GM19328 (cell line): ENCODE measurements around the gene ADCY10.
"Not testable (repeated sequence)": the region's sequence is repeated elsewhere in the genome, so short reads cannot be mapped to it uniquely, and the experiment has no call there.

ENCODE experiments used
- ATAC-seq: cut with Tn5 transposase; IDR thresholded peaks from one replicate; pipeline ENCODE4 v1.9.1; 2021; ENCODE audit warnings: mild to moderate bottlenecking, moderate library complexity; ENCODE audit not compliant: unreplicated experiment

Gene ADCY10

GRCh38 chr1:167882376-167882775 is 31.6 kb downstream of the ADCY10 start:
- no peak for ATAC-seq

DNA sequence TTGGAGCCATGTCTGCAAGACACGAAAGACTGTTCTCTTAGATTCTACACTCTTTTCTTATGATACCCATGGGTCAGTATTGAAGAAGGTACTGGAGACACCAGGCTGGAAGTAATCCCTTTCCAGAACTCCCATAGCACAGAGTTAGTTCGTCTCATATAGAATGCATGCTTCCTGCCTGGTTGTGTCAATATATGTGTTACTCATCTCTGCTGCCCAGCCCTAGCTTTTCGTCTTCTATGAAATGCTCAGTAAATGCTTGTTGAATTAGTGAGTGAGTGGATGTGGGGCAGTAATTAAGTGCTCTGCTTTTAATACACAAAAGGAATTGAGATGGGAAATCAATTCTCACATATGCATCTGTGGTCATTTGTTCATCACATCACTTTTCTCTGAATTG is 32.1 kb downstream of the ADCY10 start:
- ATAC-seq: no peak

- no peak for ATAC-seq
These were observed 32.9 kb downstream of the ADCY10 start for GRCh38 chr1:167881069-167881468.

DNA sequence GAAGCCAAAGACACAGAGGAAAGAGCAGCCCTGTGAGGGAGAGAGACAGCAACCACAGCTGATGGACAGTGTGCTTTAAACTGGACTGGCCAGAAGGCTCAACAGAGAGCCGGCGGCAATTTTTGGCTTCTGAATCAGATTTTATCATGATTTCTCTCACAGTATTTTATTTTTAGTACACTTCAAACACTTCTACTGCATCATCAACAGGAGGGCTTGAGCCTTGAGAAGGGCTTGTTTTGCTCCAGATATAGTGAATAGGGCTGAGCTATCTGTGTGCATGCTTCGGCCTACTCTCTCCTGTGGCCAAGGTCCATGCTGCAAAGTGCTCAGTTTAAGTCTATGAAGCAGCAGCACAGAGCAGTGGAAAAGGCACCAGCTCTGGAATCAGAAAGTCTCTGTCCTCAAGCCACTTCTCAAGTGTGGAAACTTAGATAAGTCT is 33.3 kb downstream of the ADCY10 start:
- ATAC-seq: no peak

GRCh38 chr1:167879508-167879907 is 34.4 kb downstream of the ADCY10 start:
- ATAC-seq: no peak

GRCh38 chr1:167878372-167879160 is 35.4 kb downstream of the ADCY10 start:
- no peak for ATAC-seq

GRCh38 chr1:167876597-167877175 is 37.2 kb downstream of the ADCY10 start:
- ATAC-seq: no peak

DNA sequence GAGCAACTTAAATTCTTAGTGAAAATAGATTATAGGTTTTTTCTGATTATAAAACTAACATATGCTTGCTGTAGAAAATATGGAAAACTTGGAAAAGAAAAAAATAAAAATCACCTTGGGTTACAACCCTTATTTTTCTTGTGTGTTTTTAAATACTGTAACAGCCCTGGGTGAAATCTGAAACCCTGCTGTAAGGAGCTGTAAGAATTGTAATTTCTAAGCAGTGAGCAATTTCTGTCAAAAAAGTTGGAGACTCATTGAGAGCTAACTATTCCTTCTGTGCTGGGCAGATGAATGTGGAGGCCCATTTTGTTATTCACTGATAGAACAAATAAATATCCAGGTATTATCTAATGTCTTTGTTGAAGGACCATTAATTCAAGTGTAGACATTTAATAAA is 42.6 kb downstream of the ADCY10 start:
- ATAC-seq: no peak

DNA sequence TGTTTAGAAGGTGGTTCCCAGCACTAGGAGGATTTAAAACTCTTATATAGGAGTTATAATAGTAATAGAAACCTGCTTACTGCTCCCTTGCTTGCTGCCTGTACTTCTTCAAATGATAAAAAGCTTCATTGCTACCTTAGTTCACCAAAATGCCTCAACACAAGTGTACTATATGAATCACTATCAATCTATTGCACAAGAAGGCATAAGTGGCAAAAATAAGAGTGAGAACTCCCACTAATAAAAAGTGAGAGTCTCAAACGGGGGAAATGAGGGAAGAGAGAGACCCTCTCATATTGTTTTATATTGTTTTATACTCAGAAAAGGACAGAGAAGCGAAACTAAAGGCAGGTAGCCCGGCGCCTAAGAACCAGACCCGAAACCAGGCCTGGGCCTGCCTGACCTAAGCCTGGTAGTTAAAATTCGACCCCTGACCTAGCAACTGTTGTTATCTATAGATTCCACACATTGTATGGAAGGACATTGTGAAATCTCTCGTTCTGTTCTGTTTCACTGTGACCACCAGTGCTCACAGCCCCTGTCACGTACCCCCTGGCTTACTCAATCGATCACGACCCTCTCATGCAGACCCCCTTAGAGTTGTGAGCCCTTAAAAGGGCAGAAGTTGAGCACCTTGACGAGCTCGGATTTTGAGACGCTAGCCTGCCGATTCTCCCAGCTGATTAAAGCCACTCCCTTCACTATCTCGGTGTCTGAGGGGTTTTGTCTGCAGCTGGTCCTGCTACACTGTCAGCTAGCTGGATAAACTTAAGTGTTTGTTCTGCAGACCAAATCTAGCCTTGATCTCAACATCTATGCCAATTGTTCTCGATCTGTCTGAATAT is 44.6 kb downstream of the ADCY10 start:
- ATAC-seq: not testable (repeated sequence)

GRCh38 chr1:167866739-167867414 is 47.1 kb downstream of the ADCY10 start:
- ATAC-seq: not testable (repeated sequence)

DNA sequence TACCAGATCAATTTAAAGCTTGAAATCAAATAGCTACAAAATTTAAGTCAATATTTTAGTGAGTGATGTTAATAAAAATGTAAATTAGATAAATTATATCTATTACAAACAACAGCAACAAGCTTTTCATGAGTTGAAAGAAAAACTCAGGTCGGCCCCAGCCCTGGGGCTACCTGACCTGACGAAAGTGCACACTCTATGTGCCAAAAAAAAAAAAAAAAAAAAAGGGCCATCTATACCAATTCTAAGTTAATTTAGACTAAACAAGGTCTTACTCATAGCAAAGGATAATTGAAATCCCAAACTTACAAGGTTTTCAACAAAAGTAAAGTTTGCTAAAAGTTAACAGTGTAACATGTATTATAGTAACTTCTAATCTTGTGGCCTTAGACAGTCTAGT is 47.6 kb downstream of the ADCY10 start:
- ATAC-seq: not testable (repeated sequence)

DNA sequence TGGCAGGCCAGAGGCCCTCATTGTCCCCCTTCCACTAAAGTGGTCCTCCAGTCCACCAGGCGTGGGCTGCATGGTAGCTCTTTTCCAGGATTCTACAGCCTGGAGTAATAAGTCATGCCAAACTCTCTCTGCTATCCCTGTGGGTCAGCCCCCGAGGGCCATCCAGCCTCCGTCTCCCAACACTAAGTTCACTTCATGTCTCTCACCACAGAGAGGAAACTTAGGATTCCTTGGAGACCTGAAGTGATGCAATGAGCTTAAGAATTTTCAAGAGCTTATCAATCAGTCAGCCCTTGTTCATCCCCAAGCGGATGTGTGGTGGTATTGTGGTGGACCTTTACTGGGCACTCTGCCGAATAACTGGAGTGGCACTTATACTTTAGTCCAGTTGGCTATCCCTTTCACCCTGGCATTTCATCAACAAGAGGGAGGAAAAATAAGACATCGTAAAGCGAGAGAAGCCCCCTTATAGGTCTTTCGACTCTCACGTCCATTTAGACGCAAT is 48.1 kb downstream of the ADCY10 start:
- not testable (repeated sequence) for ATAC-seq

DNA sequence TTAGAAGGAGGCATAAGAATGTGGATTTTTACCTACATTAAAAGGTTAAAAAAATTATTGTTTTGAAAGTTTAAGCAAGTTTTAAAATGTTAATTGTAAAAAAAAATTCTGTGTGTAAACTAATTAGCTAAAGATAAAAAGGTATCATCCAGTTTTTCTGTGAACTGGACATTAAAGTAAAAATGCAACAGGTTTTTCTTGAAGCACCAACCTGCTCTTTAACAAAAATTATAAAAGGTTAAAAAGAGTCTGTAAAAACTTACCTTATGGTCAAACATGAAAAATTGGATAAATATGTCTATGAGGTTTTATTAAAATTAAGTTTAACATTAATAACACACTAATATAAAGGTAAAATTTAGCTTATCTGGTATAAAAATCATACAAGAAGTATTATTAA is 48.7 kb downstream of the ADCY10 start:
- not testable (repeated sequence) for ATAC-seq

GRCh38 chr1:167864392-167865032 is 49.4 kb downstream of the ADCY10 start:
- no peak for ATAC-seq

- no peak for ATAC-seq
These were observed 50.0 kb downstream of the ADCY10 start for GRCh38 chr1:167863921-167864279.

DNA sequence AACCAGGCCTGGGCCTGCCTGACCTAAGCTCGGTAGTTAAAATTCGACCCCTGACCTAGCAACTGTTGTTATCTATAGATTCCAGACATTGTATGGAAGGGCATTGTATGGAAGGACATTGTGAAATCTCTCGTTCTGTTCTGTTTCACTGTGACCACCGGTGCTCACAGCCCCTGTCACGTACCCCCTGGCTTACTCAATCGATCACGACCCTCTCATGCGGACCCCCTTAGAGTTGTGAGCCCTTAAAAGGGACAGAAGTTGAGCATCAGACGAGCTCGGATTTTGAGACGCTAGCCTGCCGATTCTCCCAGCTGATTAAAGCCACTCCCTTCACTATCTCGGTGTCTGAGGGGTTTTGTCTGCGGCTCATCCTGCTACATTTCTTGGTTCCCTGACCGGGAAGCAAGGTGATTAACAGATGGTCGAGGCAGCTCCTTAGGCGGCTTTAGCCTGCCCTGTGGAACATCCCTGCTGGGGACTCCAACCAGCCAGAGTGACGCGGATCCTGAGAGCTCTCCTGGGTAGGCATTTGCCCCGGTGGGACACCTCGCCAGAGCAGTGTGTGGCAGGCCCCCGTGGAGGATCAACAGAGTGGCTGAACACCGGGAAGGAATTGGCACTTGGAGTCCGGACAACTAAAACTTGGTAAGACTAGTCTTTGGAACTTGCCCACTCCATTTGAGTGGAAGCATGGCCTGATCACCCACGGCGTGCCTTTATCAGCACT is 50.6 kb downstream of the ADCY10 start:
- not testable (repeated sequence) for ATAC-seq

DNA sequence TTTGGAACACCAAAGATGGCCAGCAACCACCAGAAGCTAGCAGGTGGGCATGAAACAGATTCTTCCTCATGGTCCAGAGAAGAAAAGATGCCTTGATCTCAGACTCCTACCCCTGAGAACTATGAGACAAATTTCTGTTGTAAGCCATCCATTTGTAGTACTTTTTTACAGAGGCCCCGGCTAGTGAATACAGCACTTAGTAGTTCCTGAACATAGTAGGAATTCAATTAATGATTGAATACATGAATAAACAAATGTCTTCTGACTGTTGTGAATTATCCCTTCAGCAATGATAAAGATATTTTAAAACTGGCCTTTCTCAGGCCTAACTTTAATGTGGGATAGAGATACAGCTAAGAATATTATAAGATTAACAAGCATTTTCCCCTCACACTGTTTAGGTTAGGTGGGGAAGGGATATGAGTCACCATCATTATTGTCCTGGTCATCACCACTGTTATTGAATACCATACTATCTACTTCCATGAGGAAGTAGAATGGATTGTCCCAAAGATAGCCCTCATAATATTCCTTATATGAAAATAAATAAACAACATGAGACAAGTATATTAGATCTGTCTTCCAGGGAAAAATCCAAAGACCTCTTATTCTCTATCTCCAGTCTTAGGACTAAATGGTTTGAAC is 51.4 kb downstream of the ADCY10 start:
- no peak for ATAC-seq

GRCh38 chr1:167861664-167862381 is 52.1 kb downstream of the ADCY10 start:
- no peak for ATAC-seq
